ENCODE data around the gene ANO4.

The ANO4 gene

DNA sequence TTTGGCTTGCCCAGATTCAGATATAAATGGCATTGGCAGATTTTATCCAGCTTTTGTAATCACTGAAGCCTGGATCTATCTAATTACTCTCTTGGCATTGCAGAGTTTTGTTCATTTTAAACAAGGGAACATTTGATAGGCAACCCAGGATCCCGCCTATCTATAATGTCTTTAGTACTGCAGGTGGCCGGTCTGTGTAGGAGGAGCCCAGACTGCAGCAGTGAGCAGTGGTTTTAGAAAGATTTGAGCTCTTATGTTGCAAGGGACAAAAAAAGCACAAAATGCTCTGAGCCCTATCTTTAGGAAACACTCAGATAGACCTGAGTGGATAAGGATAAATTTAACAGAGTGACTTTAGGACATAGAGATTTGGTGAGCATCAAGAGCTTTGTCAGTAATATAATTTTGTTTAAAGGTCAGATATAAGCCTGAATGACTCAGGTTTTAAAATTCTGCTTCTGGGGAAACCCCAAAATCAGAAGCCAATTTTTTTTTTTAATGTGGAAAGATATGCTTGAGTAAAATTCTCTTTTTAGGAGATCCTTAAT, 250.0 kb downstream of the ANO4 start:
- H3K4me3 ChIP-seq, result no peak overlapping the region
- TF ChIP-seq, protein P1, sequence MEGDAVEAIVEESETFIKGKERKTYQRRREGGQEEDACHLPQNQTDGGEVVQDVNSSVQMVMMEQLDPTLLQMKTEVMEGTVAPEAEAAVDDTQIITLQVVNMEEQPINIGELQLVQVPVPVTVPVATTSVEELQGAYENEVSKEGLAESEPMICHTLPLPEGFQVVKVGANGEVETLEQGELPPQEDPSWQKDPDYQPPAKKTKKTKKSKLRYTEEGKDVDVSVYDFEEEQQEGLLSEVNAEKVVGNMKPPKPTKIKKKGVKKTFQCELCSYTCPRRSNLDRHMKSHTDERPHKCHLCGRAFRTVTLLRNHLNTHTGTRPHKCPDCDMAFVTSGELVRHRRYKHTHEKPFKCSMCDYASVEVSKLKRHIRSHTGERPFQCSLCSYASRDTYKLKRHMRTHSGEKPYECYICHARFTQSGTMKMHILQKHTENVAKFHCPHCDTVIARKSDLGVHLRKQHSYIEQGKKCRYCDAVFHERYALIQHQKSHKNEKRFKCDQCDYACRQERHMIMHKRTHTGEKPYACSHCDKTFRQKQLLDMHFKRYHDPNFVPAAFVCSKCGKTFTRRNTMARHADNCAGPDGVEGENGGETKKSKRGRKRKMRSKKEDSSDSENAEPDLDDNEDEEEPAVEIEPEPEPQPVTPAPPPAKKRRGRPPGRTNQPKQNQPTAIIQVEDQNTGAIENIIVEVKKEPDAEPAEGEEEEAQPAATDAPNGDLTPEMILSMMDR (IDR thresholded peaks at IDR 0.05), result no peak
- DNase-seq (ENCODE audit: low spot score), result no peak
- H3K27ac ChIP-seq, result no peak overlapping the region

- DNase-seq (ENCODE audit: low spot score), result no peak
- no peak overlapping the region for H3K27ac ChIP-seq
- H3K4me3 ChIP-seq, result no peak overlapping the region
- TF ChIP-seq, protein P1 (IDR thresholded peaks at IDR 0.05), result no peak
Measured at GRCh38 chr12:101045486-101046464, 251.2 kb downstream of the ANO4 start.

DNA sequence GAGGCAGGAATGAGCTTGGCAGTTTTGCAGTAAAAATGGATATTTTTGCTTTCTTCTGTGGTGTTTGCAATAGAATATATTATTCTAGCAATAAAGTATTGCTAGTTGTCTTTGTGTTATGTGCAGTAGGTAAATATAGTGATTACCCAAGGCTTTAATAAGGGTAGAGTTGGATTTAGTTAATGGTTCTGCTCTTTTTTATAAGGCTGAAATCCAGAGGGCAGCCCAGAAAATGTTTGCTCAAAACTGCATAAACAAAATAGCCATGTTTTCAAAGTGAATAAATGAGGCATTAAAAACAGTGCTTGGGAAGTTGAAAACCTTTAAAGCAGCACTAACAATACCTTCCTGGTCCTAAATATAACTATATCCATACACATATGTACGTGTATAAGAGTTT, 253.1 kb downstream of the ANO4 start:
- Histone ChIP-seq H3K4me3 (no peak overlapping the region), H3K27ac (no peak overlapping the region)
- TF ChIP-seq, protein P1 (IDR thresholded peaks at IDR 0.05), result no peak
- DNase-seq (ENCODE audit: low spot score), result no peak

DNA sequence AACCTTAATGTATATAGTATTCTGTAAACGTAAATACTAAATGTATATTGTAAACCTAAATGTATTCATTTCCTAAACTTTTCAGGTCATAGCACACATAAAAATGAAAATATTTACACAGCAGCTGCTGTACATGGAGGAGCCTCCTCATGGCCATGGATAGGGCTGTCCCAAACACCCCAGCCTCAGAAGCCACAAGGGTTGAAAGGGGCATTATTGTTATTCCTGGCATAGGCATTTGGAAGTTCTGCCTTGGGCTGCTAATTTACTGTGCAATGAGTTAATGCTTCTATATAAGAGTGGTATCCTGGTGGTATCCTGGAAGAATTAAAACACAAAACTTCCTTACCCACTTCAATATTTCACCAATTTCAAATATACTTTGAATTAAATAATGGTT, 256.1 kb downstream of the ANO4 start:
- TF ChIP-seq, protein P1 (IDR thresholded peaks at IDR 0.05), result no peak
- Histone ChIP-seq H3K4me3 (no peak overlapping the region), H3K27ac (no peak overlapping the region)
- DNase-seq (ENCODE audit: low spot score), result no peak

GRCh38 chr12:101051151-101051550, 256.6 kb downstream of the ANO4 start:
- TF ChIP-seq, protein P1 (IDR thresholded peaks at IDR 0.05), result no peak
- Histone ChIP-seq H3K4me3 (no peak overlapping the region), H3K27ac (no peak overlapping the region)
- DNase-seq (ENCODE audit: low spot score), result no peak

DNA sequence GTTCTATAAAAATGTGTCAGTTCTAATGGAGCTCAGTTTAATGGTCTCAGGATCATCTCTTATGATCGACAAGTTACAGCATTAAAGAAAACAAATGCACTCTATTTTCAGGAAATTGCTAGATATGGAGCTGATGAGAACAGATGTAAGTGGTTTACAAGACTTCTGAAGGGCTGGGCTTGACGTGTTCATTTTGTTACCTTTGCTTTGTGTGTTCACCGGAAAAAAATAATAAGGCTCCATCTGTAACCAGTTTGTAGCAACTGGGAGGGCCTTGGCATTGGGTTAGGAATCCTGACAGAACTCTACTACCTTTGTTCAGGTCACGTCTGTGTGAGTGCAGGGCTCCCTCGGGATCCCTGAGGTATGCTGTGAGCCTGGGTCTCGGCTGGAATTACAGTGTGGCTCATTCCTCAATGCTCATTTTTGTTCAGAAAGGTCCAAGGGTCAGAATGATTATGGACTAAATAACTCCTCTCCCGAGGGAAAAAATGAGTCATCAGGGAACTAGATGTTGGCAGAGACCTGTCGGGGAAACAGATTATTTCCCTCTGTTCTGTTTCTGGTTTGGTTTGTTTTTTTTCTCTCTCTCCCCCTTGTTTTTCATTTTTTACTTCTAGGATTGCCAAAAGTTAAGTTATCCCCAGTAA, 257.4 kb downstream of the ANO4 start:
- no peak overlapping the region for H3K4me3 ChIP-seq
- DNase-seq (ENCODE audit: low spot score), result no peak
- H3K27ac ChIP-seq, result no peak overlapping the region
- TF ChIP-seq, protein P1 (IDR thresholded peaks at IDR 0.05), result no peak

Data from coronary artery (tissue), 2 donors.